Trophoblast cell (in vitro differentiated cells and primary cell): ENCODE data around the gene REM1.

Source experiments
- DNase-seq, 2 donors: peaks; one replicate each; pipeline ENCODE4 v3.0.0-alpha.2; 2016
- H2AFZ ChIP-seq: 2 replicates; pipeline ENCODE4 v1.6.1; 2013; ENCODE audit warnings: low read length, moderate library complexity, mild to moderate bottlenecking; ENCODE audit not compliant: insufficient read depth, poor library complexity
- H2AK5ac ChIP-seq: 2 replicates; pipeline ENCODE4 v1.6.1; 2013; ENCODE audit warnings: mild to moderate bottlenecking, low read length
- H2BK120ac ChIP-seq: 2 replicates; pipeline ENCODE4 v1.6.1; 2013; ENCODE audit warnings: low read length, mild to moderate bottlenecking, moderate library complexity; ENCODE audit not compliant: insufficient read depth, poor library complexity
- H2BK12ac ChIP-seq: 2 replicates; pipeline ENCODE4 v1.6.1; 2013; ENCODE audit warnings: mild to moderate bottlenecking, low read length, moderate library complexity
- H2BK5ac ChIP-seq: 2 replicates; pipeline ENCODE4 v1.6.1; 2013; ENCODE audit warnings: low read length, low read depth, moderate library complexity, mild to moderate bottlenecking; ENCODE audit not compliant: poor library complexity
- H3K14ac ChIP-seq: 2 replicates; pipeline ENCODE4 v1.6.1; 2013; ENCODE audit warnings: mild to moderate bottlenecking, low read length
- H3K18ac ChIP-seq: 2 replicates; pipeline ENCODE4 v1.6.1; 2013; ENCODE audit warnings: mild to moderate bottlenecking, low read length
- H3K23ac ChIP-seq: 2 replicates; pipeline ENCODE4 v1.6.1; 2013; ENCODE audit warnings: low read length
- H3K27ac ChIP-seq: 2 replicates; pipeline ENCODE4 v1.5.1; 2013; ENCODE audit warnings: low read depth, mild to moderate bottlenecking, inconsistent platforms, low read length, moderate library complexity
- H3K27me3 ChIP-seq: 2 replicates; pipeline ENCODE4 v1.6.1; 2013; ENCODE audit warnings: inconsistent platforms, mild to moderate bottlenecking, low read length, moderate library complexity; ENCODE audit not compliant: insufficient read depth
- H3K36me3 ChIP-seq, 2 experiments: 1 replicate in 1 of 2; 2 replicates in 1 of 2; pipeline ENCODE4 v1.6.1; 2013; ENCODE audit warnings: low read length in 2 of 2, mild to moderate bottlenecking in 2 of 2, moderate library complexity in 1 of 2; ENCODE audit not compliant: insufficient read depth in 2 of 2, control insufficient read depth in 1 of 2
- H3K4ac ChIP-seq: 2 replicates; pipeline ENCODE4 v1.6.1; 2013; ENCODE audit warnings: low read depth, mild to moderate bottlenecking, low read length, moderate library complexity
- H3K4me1 ChIP-seq, 2 experiments: 1 replicate in 1 of 2; 2 replicates in 1 of 2; pipeline ENCODE4 v1.6.1; 2013; ENCODE audit warnings: low read length in 2 of 2, mild to moderate bottlenecking in 2 of 2, moderate library complexity in 1 of 2; ENCODE audit not compliant: insufficient read depth in 2 of 2, control insufficient read depth in 1 of 2
- H3K4me2 ChIP-seq: 2 replicates; pipeline ENCODE4 v1.6.1; 2013; ENCODE audit warnings: inconsistent platforms, mild to moderate bottlenecking, low read length, moderate library complexity
- H3K4me3 ChIP-seq: 2 replicates; pipeline ENCODE4 v1.5.1; 2013; ENCODE audit warnings: mild to moderate bottlenecking, low read depth, low read length, inconsistent platforms
- H3K79me1 ChIP-seq: one replicate; pipeline ENCODE4 v1.6.1; 2013; ENCODE audit warnings: low read length
- H3K79me2 ChIP-seq: 2 replicates; pipeline ENCODE4 v1.6.1; 2013; ENCODE audit warnings: low read length, mild to moderate bottlenecking; ENCODE audit not compliant: control insufficient read depth, insufficient read depth, poor library complexity
- H3K9ac ChIP-seq: 2 replicates; pipeline ENCODE4 v1.6.1; 2013; ENCODE audit warnings: mild to moderate bottlenecking, low read length
- H3K9me3 ChIP-seq: 2 replicates; pipeline ENCODE4 v1.6.1; 2013; ENCODE audit warnings: low read depth, mild to moderate bottlenecking, control low read depth, inconsistent platforms, low read length; ENCODE audit not compliant: insufficient read depth
- H4K12ac ChIP-seq: 2 replicates; pipeline ENCODE4 v1.6.1; 2013; ENCODE audit warnings: low read depth, mild to moderate bottlenecking, low read length, moderate library complexity
- H4K8ac ChIP-seq: 2 replicates; pipeline ENCODE4 v1.6.1; 2013; ENCODE audit warnings: low read depth, mild to moderate bottlenecking, low read length, moderate library complexity
- H4K91ac ChIP-seq: one replicate; pipeline ENCODE4 v1.6.1; 2013; ENCODE audit warnings: low read depth, mild to moderate bottlenecking, low read length, moderate library complexity
- WGBS: extraction: QIAGEN DNeasy Blood & Tissue Kit; methylation state at CpG from one replicate; pipeline ENCODE4 v1.1.7; 2013; ENCODE audit warnings: missing lambda C conversion rate; ENCODE audit not compliant: insufficient read length, insufficient coverage; ENCODE audit errors: extremely low coverage; 5-methylcytosine and 5-hydroxymethylcytosine counted together

REM1 gene

DNA sequence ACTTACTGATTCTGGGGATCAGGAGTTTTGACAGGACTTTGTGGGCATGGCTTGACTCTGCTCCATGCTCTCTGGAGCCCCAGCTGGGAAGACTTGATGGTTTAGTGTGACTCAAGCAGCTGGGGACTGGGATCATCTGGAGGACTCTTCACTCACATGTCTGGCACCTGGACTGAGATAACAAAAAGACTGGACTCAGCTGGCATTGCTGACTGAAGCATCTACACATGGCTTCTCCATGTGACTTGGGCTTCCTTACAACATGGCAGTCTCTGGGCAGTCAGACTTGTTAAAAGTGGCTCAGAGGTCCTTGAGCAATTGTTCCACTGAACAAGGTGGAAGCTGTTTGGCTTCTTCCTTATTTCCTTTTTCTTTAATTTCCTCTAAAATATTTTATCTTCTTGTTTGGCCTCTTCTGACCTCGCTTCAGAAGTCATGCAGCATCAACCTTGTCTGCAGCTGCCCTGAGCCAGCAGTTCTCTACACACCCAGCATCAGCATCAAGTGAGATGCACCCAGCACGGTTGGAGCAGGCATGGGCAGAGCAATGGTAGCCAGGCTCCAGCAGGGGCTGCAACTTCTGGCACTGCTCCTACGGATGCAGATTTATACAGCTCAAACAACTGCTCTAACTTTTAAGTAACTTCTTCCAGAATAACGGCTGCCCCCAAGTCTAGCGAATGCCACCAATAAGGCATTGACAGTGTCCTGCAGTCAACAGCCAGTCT is 33.6 kb downstream of the REM1 start:
- no peak overlapping the region for H3K9ac ChIP-seq
- no peaks in the 10 kb centered on the region for H3K4me1 ChIP-seq
- H3K27me3 ChIP-seq = no peaks in the 10 kb centered on the region
- no peak overlapping the region for H3K18ac ChIP-seq
- no peak overlapping the region for H2AFZ ChIP-seq
- no peak overlapping the region for H4K91ac ChIP-seq
- H4K8ac ChIP-seq = no peak overlapping the region
- no peak for DNase-seq
- H2BK12ac ChIP-seq = no peak overlapping the region
- no CpG with 5 or more reads among the region's 5 CpGs for WGBS
- H3K23ac ChIP-seq = no peak overlapping the region
- no peaks in the 10 kb centered on the region for H3K79me1 ChIP-seq
- H3K14ac ChIP-seq = no peak overlapping the region
- H2AK5ac ChIP-seq = no peak overlapping the region
- no peak overlapping the region for H3K27ac ChIP-seq
- no peak overlapping the region for H3K4ac ChIP-seq
- H3K36me3 ChIP-seq = no peaks in the 10 kb centered on the region
- peaks cover 3% of the 10 kb centered on the region for H3K9me3 ChIP-seq
- no peak overlapping the region for H2BK5ac ChIP-seq
- no peak overlapping the region for H3K4me3 ChIP-seq
- no peak overlapping the region for H3K4me2 ChIP-seq
- no peak overlapping the region for H2BK120ac ChIP-seq
- H3K79me2 ChIP-seq = no peaks in the 10 kb centered on the region
- no peak overlapping the region for H4K12ac ChIP-seq

DNA sequence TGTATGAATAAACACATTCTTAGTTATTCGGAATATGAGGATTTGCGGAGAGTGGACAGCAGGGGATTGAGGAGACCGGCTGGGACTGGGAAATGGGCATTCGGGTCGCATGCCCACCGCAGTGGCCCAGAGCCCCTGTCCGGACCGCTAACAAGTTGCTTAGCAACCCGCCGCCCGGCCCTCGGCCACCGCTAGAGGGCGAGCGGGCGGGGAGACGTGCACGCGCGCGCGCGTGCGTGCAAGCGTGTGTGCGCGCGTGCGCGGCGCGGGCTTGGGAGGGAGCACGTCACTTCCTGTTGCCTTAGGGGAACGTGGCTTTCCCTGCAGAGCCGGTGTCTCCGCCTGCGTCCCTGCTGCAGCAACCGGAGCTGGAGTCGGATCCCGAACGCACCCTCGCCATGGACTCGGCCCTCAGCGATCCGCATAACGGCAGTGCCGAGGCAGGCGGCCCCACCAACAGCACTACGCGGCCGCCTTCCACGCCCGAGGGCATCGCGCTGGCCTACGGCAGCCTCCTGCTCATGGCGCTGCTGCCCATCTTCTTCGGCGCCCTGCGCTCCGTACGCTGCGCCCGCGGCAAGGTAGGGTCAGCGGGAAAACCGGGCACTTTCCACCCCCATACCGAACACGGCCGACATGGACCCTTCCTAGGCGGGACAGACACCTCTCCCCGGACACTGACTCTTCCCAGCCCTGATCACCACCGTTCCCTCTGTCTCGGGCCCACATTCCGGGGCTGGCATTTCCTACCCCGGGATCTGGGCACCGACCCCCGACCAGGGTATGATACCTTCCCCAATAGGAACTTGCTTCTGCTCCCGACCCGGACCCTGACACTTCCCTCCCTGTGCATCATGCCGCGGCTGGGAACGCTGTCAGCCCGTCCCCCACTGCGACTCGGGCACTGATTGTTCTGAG is 39.3 kb downstream of the REM1 start, which contains the start of gene HM13:
TSS of gene HM13 (plus strand) at position 289 of the 918 bp plus-strand sequence. CDS start at position 399, 110 bp downstream.
- peak within 1 kb of the TSS; percentile 51 for H4K12ac ChIP-seq
- H3K4me3 ChIP-seq = peak within 1 kb of the TSS; percentile 92
- peaks cover 13% of the 10 kb centered on the region for H3K79me2 ChIP-seq
- H4K8ac ChIP-seq = peak within 1 kb of the TSS; percentile 63
- H3K79me1 ChIP-seq = peaks cover 7% of the 10 kb centered on the region
- H2BK12ac ChIP-seq = no peak within 1 kb of the TSS
- no peak within 1 kb of the TSS for H3K23ac ChIP-seq
- peaks cover 16 to 17% of the 10 kb centered on the region in 2 experiments for H3K4me1 ChIP-seq
- H3K27ac ChIP-seq = peak within 1 kb of the TSS; percentile 33
- H3K9ac ChIP-seq = peak within 1 kb of the TSS; percentile 61
- peak within 1 kb of the TSS; percentile 40 for H2AK5ac ChIP-seq
- H3K9me3 ChIP-seq = no peaks in the 10 kb centered on the region
- peaks cover 8 to 16% of the 10 kb centered on the region in 2 experiments for H3K36me3 ChIP-seq
- H3K27me3 ChIP-seq = no peaks in the 10 kb centered on the region
- DNase-seq = peak; percentile 90 to 99
- peak within 1 kb of the TSS; percentile 74 for H3K14ac ChIP-seq
- peak within 1 kb of the TSS; percentile 88 for H3K4me2 ChIP-seq
- peak within 1 kb of the TSS; percentile 18 for H2BK120ac ChIP-seq
- peak within 1 kb of the TSS; percentile 69 for H3K18ac ChIP-seq
- peak within 1 kb of the TSS; percentile 39 for H3K4ac ChIP-seq
- peak within 1 kb of the TSS; percentile 36 for H2BK5ac ChIP-seq
- H2AFZ ChIP-seq = peak within 1 kb of the TSS; percentile 56
- WGBS = no CpG with 5 or more reads among the region's 86 CpGs
- peak within 1 kb of the TSS; percentile 71 for H4K91ac ChIP-seq

DNA sequence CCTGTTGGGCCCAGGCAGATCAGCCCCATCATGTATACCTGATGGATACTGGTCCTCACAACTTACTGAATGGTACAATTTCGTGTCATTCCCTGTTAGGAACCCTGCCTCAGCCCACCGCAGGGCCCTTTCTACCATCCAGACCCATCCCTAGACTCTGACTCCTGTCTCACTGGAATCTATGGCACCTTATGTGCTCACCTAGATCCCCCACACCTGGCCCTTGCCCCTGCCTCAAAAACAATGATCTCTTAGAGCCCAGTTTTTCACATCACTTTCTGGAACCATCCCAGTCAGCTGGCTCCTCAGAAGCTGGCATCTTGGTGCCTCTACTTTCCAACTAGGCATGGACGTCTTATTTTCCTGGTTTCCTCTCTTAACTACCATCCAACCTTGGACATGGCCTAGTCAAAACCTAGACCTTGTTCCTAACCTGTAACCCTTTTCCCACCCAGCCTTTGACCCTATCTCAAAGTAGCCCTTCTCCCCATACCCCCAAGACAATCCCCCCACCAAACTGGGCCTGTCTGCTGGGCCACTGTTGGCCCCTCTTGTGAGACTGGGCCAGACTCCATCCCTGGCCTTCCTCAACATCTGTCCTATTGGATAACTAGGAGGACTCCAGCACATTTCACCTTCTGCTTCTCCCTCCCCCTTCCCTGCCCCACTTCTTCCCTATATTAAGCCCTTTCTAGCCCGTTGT is 40.1 kb downstream of the REM1 start:
- H3K9ac ChIP-seq = peak overlapping the region; percentile 61
- no CpG with 5 or more reads among the region's 4 CpGs for WGBS

DNA sequence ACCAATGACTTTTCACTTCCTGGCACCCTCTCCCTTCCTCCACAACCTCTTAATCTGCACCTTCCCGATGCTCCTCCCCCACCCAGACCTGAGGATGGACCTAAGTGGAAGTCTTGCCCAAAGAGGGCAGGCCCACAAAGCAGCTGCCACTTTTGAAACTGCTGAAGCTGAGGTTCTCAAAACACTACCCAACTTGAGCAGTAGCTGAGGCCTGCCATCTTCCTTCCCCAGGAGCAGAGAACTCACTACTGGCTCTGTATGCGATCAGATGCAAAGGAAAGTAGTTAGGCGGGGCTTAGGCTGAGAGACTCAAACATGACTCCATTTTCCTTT is 40.7 kb downstream of the REM1 start:
- no peak overlapping the region for H3K9ac ChIP-seq
- no CpG with 5 or more reads among the region's 3 CpGs for WGBS
- H3K9me3 ChIP-seq = no peaks in the 10 kb centered on the region
- peaks cover 8 to 17% of the 10 kb centered on the region in 2 experiments for H3K36me3 ChIP-seq
- no peaks in the 10 kb centered on the region for H3K27me3 ChIP-seq
- H3K27ac ChIP-seq = no peak overlapping the region
- peaks cover 13% of the 10 kb centered on the region for H3K79me2 ChIP-seq
- DNase-seq = no peak
- no peak overlapping the region for H4K8ac ChIP-seq
- no peak overlapping the region for H4K91ac ChIP-seq
- H3K14ac ChIP-seq = no peak overlapping the region
- H4K12ac ChIP-seq = no peak overlapping the region
- peak overlapping the region; percentile 39 for H3K4ac ChIP-seq
- H2BK12ac ChIP-seq = no peak overlapping the region
- peak overlapping the region; percentile 33 for H3K4me3 ChIP-seq
- H2BK5ac ChIP-seq = no peak overlapping the region
- H3K18ac ChIP-seq = no peak overlapping the region
- H2AFZ ChIP-seq = no peak overlapping the region
- peak overlapping the region; percentile 88 for H3K4me2 ChIP-seq
- no peak overlapping the region for H3K23ac ChIP-seq
- H3K79me1 ChIP-seq = peaks cover 7% of the 10 kb centered on the region
- H2AK5ac ChIP-seq = no peak overlapping the region
- H3K4me1 ChIP-seq = peaks cover 16 to 17% of the 10 kb centered on the region in 2 experiments
- H2BK120ac ChIP-seq = no peak overlapping the region

More for the DNA sequence above, 40.1 kb downstream of the REM1 start:
- peak overlapping the region; percentile 92 for H3K4me3 ChIP-seq
- H3K14ac ChIP-seq = peak overlapping the region; percentile 74
- H4K8ac ChIP-seq = peak overlapping the region; percentile 63
- no peak for DNase-seq
- H3K9me3 ChIP-seq = no peaks in the 10 kb centered on the region
- no peak overlapping the region for H2BK12ac ChIP-seq
- H3K4me2 ChIP-seq = peak overlapping the region; percentile 88
- peak overlapping the region; percentile 39 for H3K4ac ChIP-seq
- H4K12ac ChIP-seq = peak overlapping the region; percentile 51
- peak overlapping the region; percentile 40 for H2AK5ac ChIP-seq
- peak overlapping the region; percentile 71 for H4K91ac ChIP-seq
- H3K36me3 ChIP-seq = peaks cover 8 to 16% of the 10 kb centered on the region in 2 experiments
- H3K23ac ChIP-seq = no peak overlapping the region
- no peak overlapping the region for H3K27ac ChIP-seq
- H3K18ac ChIP-seq = peak overlapping the region; percentile 69
- peaks cover 7% of the 10 kb centered on the region for H3K79me1 ChIP-seq
- H3K4me1 ChIP-seq = peaks cover 16 to 17% of the 10 kb centered on the region in 2 experiments
- H2AFZ ChIP-seq = peak overlapping the region; percentile 38
- H3K27me3 ChIP-seq = no peaks in the 10 kb centered on the region
- peaks cover 13% of the 10 kb centered on the region for H3K79me2 ChIP-seq
- H2BK120ac ChIP-seq = no peak overlapping the region
- H2BK5ac ChIP-seq = no peak overlapping the region
